HCT116 (cell line): ENCODE data around the gene CELF2. TPM values are rescaled to one million over a fixed set of nuclear protein-coding genes. Genes with fewer than 3 reads are reported as not detected.

Experiments used
- ATAC-seq: fragments of 200-7000 bp; cut with Tn5 transposase; 2 replicates; pipeline ENCODE4 v1.9.1; 2020; ENCODE audit warnings: mild to moderate bottlenecking, moderate library complexity
- BruUV-seq: library from RNA; stranded (reverse); fragments of 400-500 nt; replicated peaks from 2 replicates; lab custom pipeline; 2021; lab: Mats Ljungman, UMichigan
- CTCF ChIA-PET: fragments of 300-600 bp; sonication (Branson Sonifier 250); formaldehyde crosslinking; loops from one replicate; lab custom pipeline; 2021; ENCODE audit warnings: antibody characterized with exemption; lab: Charles Lee
- POLR2A ChIA-PET: fragments of 300-600, 350-600 bp; sonication (Branson Sonifier 250); formaldehyde crosslinking; loops from one replicate; lab custom pipeline; 2021; ENCODE audit warnings: antibody characterized with exemption; lab: Charles Lee
- RAD21 ChIA-PET, 2 experiments: fragments of 300-600 bp; sonication (Branson Sonifier 250); formaldehyde crosslinking; loops; one replicate each; lab custom pipeline; 2023; ENCODE audit warnings: low total read pairs in 2 of 2; ENCODE audit not compliant: uncharacterized antibody in 2 of 2, unreplicated experiment in 2 of 2, low non-redundant PET in 1 of 2; lab: Charles Lee
- DNase-seq: peaks from one replicate; pipeline ENCODE4 v3.0.0-alpha.2; 2010; ENCODE audit warnings: low read depth, low spot score
- H2AFZ ChIP-seq: fragments of 200-600 bp; shearing (Covaris generic), sonication (generic); 2 replicates; pipeline ENCODE4 v1.6.1; 2017; ENCODE audit warnings: low read depth, mixed run types, mixed read lengths, antibody characterized with exemption, low read length; ENCODE audit not compliant: poor library complexity, severe bottlenecking
- H3K27ac ChIP-seq: 2 replicates; pipeline ENCODE4 v1.5.1; 2012; ENCODE audit warnings: low read depth, low read length
- H3K27me3 ChIP-seq: fragments of 200-600 bp; sonication (generic); 2 replicates; pipeline ENCODE4 v1.6.1; 2016; ENCODE audit warnings: mixed run types, low read length, mixed read lengths; ENCODE audit not compliant: insufficient read depth
- H3K36me3 ChIP-seq, 2 experiments: fragments of 200-500 bp in 1 of 2; fragments of 200-600 bp in 1 of 2; sonication (Bioruptor generic) in 1 of 2; sonication (generic) in 1 of 2; 2 replicates each; pipeline versions ENCODE4 v1.5.1 to v1.6.1; 2014 to 2016; ENCODE audit warnings: low read length in 2 of 2, inconsistent platforms in 1 of 2, mixed read lengths in 1 of 2, mixed run types in 1 of 2; ENCODE audit not compliant: insufficient read depth in 2 of 2, control insufficient read depth in 1 of 2
- H3K4me1 ChIP-seq, 2 experiments: fragments of 200-600 bp in 1 of 2; sonication (generic) in 1 of 2; 2 replicates each; pipeline versions ENCODE4 v1.5.1 to v1.6.1; 2012 to 2017; ENCODE audit warnings: low read length in 2 of 2, inconsistent platforms in 1 of 2, mild to moderate bottlenecking in 1 of 2, mixed read lengths in 1 of 2, mixed run types in 1 of 2, moderate library complexity in 1 of 2; ENCODE audit not compliant: insufficient read depth in 2 of 2, control insufficient read depth in 1 of 2
- H3K4me2 ChIP-seq: fragments of 200-600 bp; sonication (generic); 2 replicates; pipeline ENCODE4 v1.6.1; 2017; ENCODE audit warnings: mixed run types, low read length, mixed read lengths
- H3K4me3 ChIP-seq, 2 experiments: fragments of 200-600 bp in 1 of 2; sonication (generic) in 1 of 2; replicated peaks in 1 of 2; 2 replicates each; pipeline ENCODE4 v1.5.1; 2011 to 2016; ENCODE audit warnings: low read length in 2 of 2, control low read depth in 1 of 2, low read depth in 1 of 2, mild to moderate bottlenecking in 1 of 2, mixed read lengths in 1 of 2, mixed run types in 1 of 2
- H3K79me2 ChIP-seq: fragments of 200-600 bp; sonication (generic); 2 replicates; pipeline ENCODE4 v1.6.1; 2017; ENCODE audit warnings: mild to moderate bottlenecking, mixed run types, low read length, moderate library complexity, mixed read lengths; ENCODE audit not compliant: insufficient read depth
- H3K9ac ChIP-seq: fragments of 200-600 bp; sonication (generic); 2 replicates; pipeline ENCODE4 v1.6.1; 2016; ENCODE audit warnings: low read length, mixed read lengths
- H3K9me2 ChIP-seq: fragments of 200-600 bp; sonication (generic), shearing (Covaris generic); 2 replicates; pipeline ENCODE4 v1.6.1; 2017; ENCODE audit warnings: mixed run types, mild to moderate bottlenecking, moderate library complexity; ENCODE audit not compliant: insufficient read depth
- H3K9me3 ChIP-seq, 2 experiments: fragments of 200-500 bp in 1 of 2; fragments of 200-600 bp in 1 of 2; sonication (Bioruptor generic) in 1 of 2; sonication (generic) in 1 of 2; 2 replicates each; pipeline ENCODE4 v1.6.1; 2014 to 2017; ENCODE audit warnings: low read length in 2 of 2, mixed read lengths in 2 of 2, inconsistent platforms in 1 of 2, low read depth in 1 of 2, mild to moderate bottlenecking in 1 of 2, mixed run types in 1 of 2, moderate library complexity in 1 of 2; ENCODE audit not compliant: control insufficient read depth in 1 of 2, insufficient read depth in 1 of 2
- H4K20me1 ChIP-seq: fragments of 200-600 bp; sonication (generic), shearing (Covaris generic); 2 replicates; pipeline ENCODE4 v1.6.1; 2017; ENCODE audit warnings: mixed run types, mild to moderate bottlenecking, moderate library complexity; ENCODE audit not compliant: insufficient read depth
- CBX3 ChIP-seq: IDR thresholded peaks from 2 replicates; pipeline ENCODE4 v1.6.1; 2012; ENCODE audit warnings: low read depth
- CEBPB ChIP-seq: IDR thresholded peaks from 2 replicates; pipeline ENCODE4 v1.6.1; 2012; ENCODE audit warnings: low read depth
- ELF1 ChIP-seq: IDR thresholded peaks from 2 replicates; pipeline ENCODE4 v1.6.1; 2012; ENCODE audit warnings: low read depth, borderline replicate concordance
- EZH2 ChIP-seq: fragments of 200-600 bp; sonication (generic); IDR thresholded peaks from 2 replicates; pipeline ENCODE4 v1.6.1; 2017; ENCODE audit warnings: antibody characterized with exemption, mixed run types
- EZH2phosphoT487 ChIP-seq: fragments of 200-600 bp; IDR thresholded peaks from 2 replicates; pipeline ENCODE4 v1.6.1; 2018; ENCODE audit warnings: antibody characterized with exemption, borderline replicate concordance
- JUND ChIP-seq: IDR thresholded peaks from 2 replicates; pipeline ENCODE4 v1.6.1; 2012
- POLR2A ChIP-seq: IDR thresholded peaks from 2 replicates; pipeline ENCODE4 v1.7.0; 2011; ENCODE audit warnings: borderline replicate concordance; ENCODE audit not compliant: insufficient read depth, insufficient read length; ENCODE audit errors: extremely low read depth
- POLR2AphosphoS5 ChIP-seq: IDR thresholded peaks from 2 replicates; pipeline ENCODE4 v1.6.1; 2011; ENCODE audit warnings: mild to moderate bottlenecking, low read depth, low read length, moderate library complexity
- RAD21 ChIP-seq: IDR thresholded peaks from 2 replicates; pipeline ENCODE4 v1.6.1; 2012; ENCODE audit warnings: low read depth, mild to moderate bottlenecking
- SIN3A ChIP-seq: IDR thresholded peaks from 2 replicates; pipeline ENCODE4 v1.6.1; 2012; ENCODE audit warnings: low read depth
- TCF7L2 ChIP-seq: IDR thresholded peaks from 2 replicates; pipeline ENCODE4 v1.7.0; 2011; ENCODE audit warnings: borderline replicate concordance, inconsistent platforms; ENCODE audit not compliant: insufficient read depth, insufficient read length; ENCODE audit errors: extremely low read depth
- YY1 ChIP-seq: IDR thresholded peaks from 2 replicates; pipeline ENCODE4 v1.6.1; 2011; ENCODE audit warnings: low read length, low read depth, moderate library complexity, mild to moderate bottlenecking; ENCODE audit not compliant: insufficient replicate concordance; ENCODE audit errors: extremely low read depth
- ZFX ChIP-seq: fragments of 450-650 bp; IDR thresholded peaks from 2 replicates; pipeline ENCODE4 v1.6.1; 2017
- ZNF274 ChIP-seq: fragments of 200-500 bp; sonication (Bioruptor generic); IDR thresholded peaks from 2 replicates; pipeline ENCODE4 v1.6.1; 2014; ENCODE audit warnings: mild to moderate bottlenecking, low read depth, low read length, inconsistent platforms
- intact Hi-C: fragments of 100-400 bp; cut with micrococcal nuclease; formaldehyde crosslinking; loops from 2 replicates; pipeline ENCODE4 v1.10.0; 2022
- total RNA-seq: library from RNA; stranded (reverse); gene quantifications from one replicate; pipeline ENCODE4 v1.2.1, GENCODE V29; 2021; ENCODE audit not compliant: unreplicated experiment
- TF ChIP-seq, protein P1 (sequence below): IDR thresholded peaks from 2 replicates; pipeline ENCODE4 v1.6.1; 2011; ENCODE audit warnings: mild to moderate bottlenecking, low read length, moderate library complexity; ENCODE audit not compliant: insufficient replicate concordance; ENCODE audit errors: extremely low read depth

The CELF2 gene
- total RNA-seq, 1 experiment from 2014 or later = 0.66 TPM

- no peak for TF ChIP-seq TCF7L2
- no peak for TF ChIP-seq JUND
- no peak for TF ChIP-seq CBX3
- TF ChIP-seq POLR2AphosphoS5 = no peak
- TF ChIP-seq CEBPB = no peak
- TF ChIP-seq POLR2A = no peak
- TF ChIP-seq YY1 = no peak
- TF ChIP-seq EZH2 = no peak
- no peak for TF ChIP-seq RAD21
- TF ChIP-seq SIN3A = no peak
- TF ChIP-seq ZFX = no peak
- TF ChIP-seq ELF1 = no peak
- TF ChIP-seq ZNF274 = no peak
- TF ChIP-seq EZH2phosphoT487 = no peak
- TF ChIP-seq, protein P1, sequence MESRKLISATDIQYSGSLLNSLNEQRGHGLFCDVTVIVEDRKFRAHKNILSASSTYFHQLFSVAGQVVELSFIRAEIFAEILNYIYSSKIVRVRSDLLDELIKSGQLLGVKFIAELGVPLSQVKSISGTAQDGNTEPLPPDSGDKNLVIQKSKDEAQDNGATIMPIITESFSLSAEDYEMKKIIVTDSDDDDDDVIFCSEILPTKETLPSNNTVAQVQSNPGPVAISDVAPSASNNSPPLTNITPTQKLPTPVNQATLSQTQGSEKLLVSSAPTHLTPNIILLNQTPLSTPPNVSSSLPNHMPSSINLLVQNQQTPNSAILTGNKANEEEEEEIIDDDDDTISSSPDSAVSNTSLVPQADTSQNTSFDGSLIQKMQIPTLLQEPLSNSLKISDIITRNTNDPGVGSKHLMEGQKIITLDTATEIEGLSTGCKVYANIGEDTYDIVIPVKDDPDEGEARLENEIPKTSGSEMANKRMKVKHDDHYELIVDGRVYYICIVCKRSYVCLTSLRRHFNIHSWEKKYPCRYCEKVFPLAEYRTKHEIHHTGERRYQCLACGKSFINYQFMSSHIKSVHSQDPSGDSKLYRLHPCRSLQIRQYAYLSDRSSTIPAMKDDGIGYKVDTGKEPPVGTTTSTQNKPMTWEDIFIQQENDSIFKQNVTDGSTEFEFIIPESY = no peak
- TF ChIP-seq, all 23 proteins: peak for 0
Observed at GRCh38 chr10:11131112-11131639, 113.5 kb downstream of the CELF2 start.

More at GRCh38 chr10:11131112-11131639, 113.5 kb downstream of the CELF2 start:
- no peaks in the 10 kb centered on the region for H3K9me2 ChIP-seq
- ATAC-seq (no peak), DNase-seq (no peak)
- H3K27me3 ChIP-seq = no peaks in the 10 kb centered on the region
- H3K79me2 ChIP-seq = no peaks in the 10 kb centered on the region
- no peak overlapping the region for H3K27ac ChIP-seq
- H3K36me3 ChIP-seq = no peaks in the 10 kb centered on the region
- no TSS peak for BruUV-seq
- no peak overlapping the region for H3K4me2 ChIP-seq
- H3K4me1 ChIP-seq = no peaks in the 10 kb centered on the region
- intact Hi-C loops = no loop called here
- no peaks in the 10 kb centered on the region for H4K20me1 ChIP-seq
- H2AFZ ChIP-seq = no peak overlapping the region
- H3K9ac ChIP-seq = no peak overlapping the region
- CTCF ChIA-PET = no interaction called here
- H3K4me3 ChIP-seq = no peak overlapping the region
- POLR2A ChIA-PET = no interaction called here
- H3K9me3 ChIP-seq = no peaks in the 10 kb centered on the region; a peak in 1 of 4 replicates
- RAD21 ChIA-PET = no interaction called here
